ENCODE data around the gene FBXO21. TPM values are rescaled to one million over a fixed set of nuclear protein-coding genes. Genes with fewer than 3 reads are reported as not detected.
"Not testable (repeated sequence)": the region's sequence is repeated elsewhere in the genome, so short reads cannot be mapped to it uniquely, and the experiment has no call there.

The FBXO21 gene
- total and polyA plus RNA-seq, 2 experiments from 2014 or later: 53.7 to 203 TPM

- TF ChIP-seq CTCF (IDR thresholded peaks at IDR 0.05; ENCODE audit: low read depth, low read length): no peak
- Histone ChIP-seq H3K27me3 (no peaks in the 10 kb centered on the region), H3K4me3 (no peak overlapping the region), H3K36me3 (no peaks in the 10 kb centered on the region), H3K9me3 (ENCODE audit: low read depth) (no peaks in the 10 kb centered on the region), H3K4me1 (ENCODE audit: low read depth) (peaks cover 4% of the 10 kb centered on the region), H3K27ac (no peak overlapping the region)
- DNase-seq (ENCODE audit: low read depth in 1 of 2, low spot score in 1 of 2): no peak
Observed at GRCh38 chr12:117111386-117111785, 78.9 kb downstream of the FBXO21 start.

- Histone ChIP-seq H3K4me3 (no peak overlapping the region), H3K9me3 (ENCODE audit: low read depth) (no peaks in the 10 kb centered on the region), H3K4me1 (ENCODE audit: low read depth) (peaks cover 4% of the 10 kb centered on the region), H3K27ac (no peak overlapping the region), H3K27me3 (no peaks in the 10 kb centered on the region), H3K36me3 (no peaks in the 10 kb centered on the region)
- DNase-seq (ENCODE audit: low read depth in 1 of 2, low spot score in 1 of 2): no peak
- TF ChIP-seq CTCF (IDR thresholded peaks at IDR 0.05; ENCODE audit: low read depth, low read length): no peak
Observed at GRCh38 chr12:117109943-117110635, 80.2 kb downstream of the FBXO21 start.

GRCh38 chr12:117105902-117106301 is 84.4 kb downstream of the FBXO21 start:
- no peak overlapping the region for H3K27ac ChIP-seq
- TF ChIP-seq CTCF (IDR thresholded peaks at IDR 0.05; ENCODE audit: low read depth, low read length): no peak
- DNase-seq (ENCODE audit: low read depth in 1 of 2, low spot score in 1 of 2): no peak
- no peaks in the 10 kb centered on the region for H3K4me1 ChIP-seq (ENCODE audit: low read depth)
- H3K4me3 ChIP-seq: no peak overlapping the region
- no peaks in the 10 kb centered on the region for H3K27me3 ChIP-seq
- no peaks in the 10 kb centered on the region for H3K36me3 ChIP-seq
- no peaks in the 10 kb centered on the region for H3K9me3 ChIP-seq (ENCODE audit: low read depth)

- not testable (repeated sequence) for H3K27ac ChIP-seq; H3K4me1 ChIP-seq (ENCODE audit: low read depth); DNase-seq (ENCODE audit: low read depth in 1 of 2, low spot score in 1 of 2)
Observed at GRCh38 chr12:117104003-117104402, 86.3 kb downstream of the FBXO21 start.

GRCh38 chr12:117102800-117103181 is 87.5 kb downstream of the FBXO21 start:
- peaks cover 13% of the 10 kb centered on the region for H3K27me3 ChIP-seq
- no peak for DNase-seq (ENCODE audit: low read depth in 1 of 2, low spot score in 1 of 2)

More at GRCh38 chr12:117104003-117104402, 86.3 kb downstream of the FBXO21 start:
- not testable (repeated sequence) for H3K36me3 ChIP-seq; H3K9me3 ChIP-seq (ENCODE audit: low read depth); H3K4me3 ChIP-seq; H3K27me3 ChIP-seq

More at GRCh38 chr12:117102800-117103181, 87.5 kb downstream of the FBXO21 start:
- Histone ChIP-seq H3K27ac (no peak overlapping the region), H3K36me3 (no peaks in the 10 kb centered on the region), H3K9me3 (ENCODE audit: low read depth) (no peaks in the 10 kb centered on the region), H3K4me3 (no peak overlapping the region), H3K4me1 (ENCODE audit: low read depth) (no peaks in the 10 kb centered on the region)
- no peak for TF ChIP-seq CTCF (IDR thresholded peaks at IDR 0.05; ENCODE audit: low read depth, low read length)
